Measurements from ENCODE around the gene CDKAL1. TPM values are rescaled to one million over a fixed set of nuclear protein-coding genes. Genes with fewer than 3 reads are reported as not detected.

CDKAL1 gene
- total and polyA plus RNA-seq, 9 of the 15 experiments (the other 6 are each of a cell fraction or from before 2014, with no cell fraction given) = 11.2 to 36.3 (median 20.1) TPM

GRCh38 chr6:21167790-21168189, 633.5 kb downstream of the CDKAL1 start:
- no peaks in the 10 kb centered on the region for H3K9me1 ChIP-seq (ENCODE audit: control insufficient read depth, insufficient read depth, low read length)
- in situ Hi-C loops (cut with MboI) (no loop called here), intact Hi-C loops (cut with micrococcal nuclease) (no loop called here)
- no peak overlapping the region for H3K4me3 ChIP-seq
- no TSS peak for BruUV-seq (replicated peaks)
- ChIA-PET POLR2A (interaction anchor here (0.9 to 1.1 kb wide), 2 partner anchors 9 to 17 kb away, joined by 3 read pairs; no protein-coding TSS in a partner anchor), CTCF (ENCODE audit: low intra/inter-chr PET ratio) (no interaction called here)
- no peaks in the 10 kb centered on the region for H3K9me3 ChIP-seq (replicated peaks; ENCODE audit: control insufficient read depth, insufficient read depth, low read depth, low read length)
- no peaks in the 10 kb centered on the region for H3K36me3 ChIP-seq (ENCODE audit: control insufficient read depth, insufficient read depth, low read length)
- TF ChIP-seq HDAC8 (tag; IDR thresholded peaks at IDR 0.05) (no peak), CCAR2 (IDR thresholded peaks at IDR 0.05; ENCODE audit: low read depth, low read length) (no peak), STAT5A (IDR thresholded peaks at IDR 0.05; ENCODE audit: borderline replicate concordance, low read length) (no peak), ADNP (tag; IDR thresholded peaks at IDR 0.05) (no peak), ZZZ3 (IDR thresholded peaks at IDR 0.05) (no peak), IRF2 (CRISPR knock-in tag; IDR thresholded peaks at IDR 0.05) (no peak), ZBTB34 (CRISPR knock-in tag; IDR thresholded peaks at IDR 0.05) (no peak)
- H3K27ac ChIP-seq (ENCODE audit: extremely low read depth, low read depth, low read length) = no peak overlapping the region
- FAIRE-seq (no peak), ATAC-seq (no peak), DNase-seq (ENCODE audit: extremely low read depth in 1 of 4, low spot score in 3 of 4) (no peak)
- no peak overlapping the region for H3K9ac ChIP-seq (ENCODE audit: insufficient read depth in 1 of 2, low read depth in 2 of 2, low read length in 2 of 2)
- no peak overlapping the region for H3K4me2 ChIP-seq (ENCODE audit: insufficient read depth, low read length)
- no peak overlapping the region for H2AFZ ChIP-seq (ENCODE audit: low read depth, low read length)
- H3K4me1 ChIP-seq (replicated peaks in 1 of 2; ENCODE audit: control insufficient read depth in 2 of 2, insufficient read depth in 2 of 2, low read length in 2 of 2) = peaks cover 0 to 6% of the 10 kb centered on the region in 2 experiments; a peak in 3 of 5 replicates
- 51% methylated on average over 6 of the region's 6 CpGs for WGBS (ENCODE audit: insufficient coverage, low coverage, missing lambda C conversion rate)
- no peaks in the 10 kb centered on the region for H3K79me2 ChIP-seq (ENCODE audit: control insufficient read depth, insufficient read depth, low read length)
- peaks cover 6% of the 10 kb centered on the region for H4K20me1 ChIP-seq (replicated peaks; ENCODE audit: control insufficient read depth, insufficient read depth, low read length)
- no peaks in the 10 kb centered on the region for H3K27me3 ChIP-seq (ENCODE audit: control insufficient read depth in 2 of 2, insufficient read depth in 2 of 2, low read length in 2 of 2)

Measured in K562 (cell line).